HFFc6 (cell line): Measurements from ENCODE around the gene CLASRP. TPM values are rescaled to one million over a fixed set of nuclear protein-coding genes. Genes with fewer than 3 reads are reported as not detected.

Experiments used
- DNase-seq: peaks from one replicate; pipeline ENCODE4 v3.0.0-alpha.2; 2018
- H3K27ac Mint-ChIP-seq: 2 replicates; pipeline ENCODE4 v1.8.0; 2020; ENCODE audit warnings: mild to moderate bottlenecking, mixed read lengths
- H3K27me3 Mint-ChIP-seq: 2 replicates; pipeline ENCODE4 v1.8.0; 2021; ENCODE audit warnings: mild to moderate bottlenecking, moderate library complexity, mixed read lengths; ENCODE audit not compliant: insufficient read depth
- H3K36me3 Mint-ChIP-seq: 2 replicates; pipeline ENCODE4 v1.8.0; 2021; ENCODE audit warnings: low read depth, mixed read lengths
- H3K4me1 Mint-ChIP-seq: 2 replicates; pipeline ENCODE4 v1.8.0; 2020; ENCODE audit warnings: low read depth, mixed read lengths
- H3K4me3 Mint-ChIP-seq: 2 replicates; pipeline ENCODE4 v1.8.0; 2020; ENCODE audit warnings: mild to moderate bottlenecking, moderate library complexity, mixed read lengths
- H3K9me3 Mint-ChIP-seq: 2 replicates; pipeline ENCODE4 v1.8.0; 2020; ENCODE audit warnings: mild to moderate bottlenecking, mixed read lengths
- CTCF ChIP-seq: fragments of 200-600 bp; sonication (generic); IDR thresholded peaks from 2 replicates; pipeline ENCODE4 v1.5.0; 2021; ENCODE audit warnings: antibody characterized with exemption, mild to moderate bottlenecking
- total RNA-seq, 6 experiments: library from RNA; stranded (reverse); fragmentation: NEBNext Ultra II Directional; extraction: Animal tissue kit (Norgen Biotek cat#: 25700); gene quantifications; 2 replicates in 1 of 6; 3 replicates in 5 of 6; pipeline ENCODE4 v1.2.3, GENCODE V29; 2021

Gene CLASRP
- total RNA-seq, 6 experiments from 2014 or later: 29.9 to 42.9 (median 37.3) TPM

- Mint-ChIP-seq H3K4me1 (peaks cover 16% of the 10 kb centered on the region), H3K4me3 (no peak overlapping the region), H3K27me3 (no peaks in the 10 kb centered on the region), H3K27ac (no peak overlapping the region), H3K9me3 (no peaks in the 10 kb centered on the region), H3K36me3 (peaks cover 21% of the 10 kb centered on the region)
- TF ChIP-seq CTCF: no peak
- no peak for DNase-seq
These were observed 47.6 kb downstream of the CLASRP start for GRCh38 chr19:45086480-45086879.

GRCh38 chr19:45087531-45087930, 48.7 kb downstream of the CLASRP start:
- H3K4me3 Mint-ChIP-seq: no peak overlapping the region
- H3K27ac Mint-ChIP-seq: peak overlapping the region; percentile 5; the same call in 1 of the 2 replicates
- no peak for TF ChIP-seq CTCF
- peaks cover 14% of the 10 kb centered on the region; the same call in 1 of the 2 replicates for H3K36me3 Mint-ChIP-seq
- DNase-seq: no peak
- H3K27me3 Mint-ChIP-seq: no peaks in the 10 kb centered on the region
- H3K4me1 Mint-ChIP-seq: peaks cover 15% of the 10 kb centered on the region
- H3K9me3 Mint-ChIP-seq: no peaks in the 10 kb centered on the region

GRCh38 chr19:45090034-45090433, 51.2 kb downstream of the CLASRP start:
- H3K27ac Mint-ChIP-seq: no peak overlapping the region
- peaks cover 2% of the 10 kb centered on the region; the same call in 1 of the 2 replicates for H3K27me3 Mint-ChIP-seq
- H3K36me3 Mint-ChIP-seq: peaks cover 21% of the 10 kb centered on the region
- TF ChIP-seq CTCF: peak; percentile 30; the same call in 1 of the 2 replicates
- peaks cover 32% of the 10 kb centered on the region for H3K4me1 Mint-ChIP-seq
- DNase-seq: no peak
- no peaks in the 10 kb centered on the region for H3K9me3 Mint-ChIP-seq
- no peak overlapping the region for H3K4me3 Mint-ChIP-seq

- Mint-ChIP-seq H3K4me3 (peak overlapping the region; percentile 93), H3K27me3 (peaks cover 2% of the 10 kb centered on the region; the same call in 1 of the 2 replicates), H3K9me3 (no peaks in the 10 kb centered on the region), H3K4me1 (peaks cover 35% of the 10 kb centered on the region), H3K27ac (peak overlapping the region; percentile 95), H3K36me3 (peaks cover 17% of the 10 kb centered on the region)
- no peak for TF ChIP-seq CTCF
- DNase-seq: no peak
These were observed 51.8 kb downstream of the CLASRP start for GRCh38 chr19:45090606-45091005.

GRCh38 chr19:45091031-45091923, 52.4 kb downstream of the CLASRP start:
- H3K36me3 Mint-ChIP-seq: peaks cover 20% of the 10 kb centered on the region
- DNase-seq: peak; percentile 99
- TF ChIP-seq CTCF: no peak
- H3K27ac Mint-ChIP-seq: peak overlapping the region; percentile 95
- H3K9me3 Mint-ChIP-seq: no peaks in the 10 kb centered on the region
- H3K4me1 Mint-ChIP-seq: peaks cover 42% of the 10 kb centered on the region
- peaks cover 2% of the 10 kb centered on the region; the same call in 1 of the 2 replicates for H3K27me3 Mint-ChIP-seq
- peak overlapping the region; percentile 93 for H3K4me3 Mint-ChIP-seq
